GM12872 (cell line): Measurements from ENCODE around the gene GABRA6.

ENCODE experiments used
- CTCF ChIP-seq: IDR thresholded peaks from 3 replicates; pipeline ENCODE4 v1.5.1; 2011; ENCODE audit warnings: low read depth, mild to moderate bottlenecking, low read length, moderate library complexity; ENCODE audit not compliant: insufficient read depth

GABRA6 gene

GRCh38 chr5:161713042-161713441 lies 27.5 kb downstream of the GABRA6 start:
- no peak for TF ChIP-seq CTCF

GRCh38 chr5:161719157-161719556 lies 33.6 kb downstream of the GABRA6 start:
- TF ChIP-seq CTCF, result no peak

GRCh38 chr5:161720460-161720859 lies 34.9 kb downstream of the GABRA6 start:
- no peak for TF ChIP-seq CTCF

- TF ChIP-seq CTCF, result no peak
Measured at GRCh38 chr5:161734741-161735140, 49.2 kb downstream of the GABRA6 start.

GRCh38 chr5:161740433-161740832 lies 54.9 kb downstream of the GABRA6 start:
- no peak for TF ChIP-seq CTCF

- no peak for TF ChIP-seq CTCF
Measured at GRCh38 chr5:161744276-161744675, 58.8 kb downstream of the GABRA6 start.

GRCh38 chr5:161745392-161745791 lies 59.9 kb downstream of the GABRA6 start:
- TF ChIP-seq CTCF, result no peak

- TF ChIP-seq CTCF, result no peak
Measured at GRCh38 chr5:161751265-161751664, 65.7 kb downstream of the GABRA6 start.
